Stimulated activated CD8-positive, alpha-beta memory T cell treated with anti-CD3 and anti-CD28 coated beads, Interleukin-7, amount 100 ng/mL, for 1 hour (primary cell): ENCODE measurements around the gene SLAMF7.
"Not testable (repeated sequence)": the region's sequence is repeated elsewhere in the genome, so short reads cannot be mapped to it uniquely, and the experiment has no call there.

Experiments used
- DNase-seq, 2 donors: peaks; one replicate each; pipeline ENCODE4 v3.0.0-alpha.2; 2020; ENCODE audit warnings: low read depth in 2 of 2

SLAMF7 gene

GRCh38 chr1:160774886-160775719 lies 36.1 kb downstream of the SLAMF7 start:
- no peak for DNase-seq

- DNase-seq = no peak
Observed at GRCh38 chr1:160776178-160776577, 37.1 kb downstream of the SLAMF7 start.

DNA sequence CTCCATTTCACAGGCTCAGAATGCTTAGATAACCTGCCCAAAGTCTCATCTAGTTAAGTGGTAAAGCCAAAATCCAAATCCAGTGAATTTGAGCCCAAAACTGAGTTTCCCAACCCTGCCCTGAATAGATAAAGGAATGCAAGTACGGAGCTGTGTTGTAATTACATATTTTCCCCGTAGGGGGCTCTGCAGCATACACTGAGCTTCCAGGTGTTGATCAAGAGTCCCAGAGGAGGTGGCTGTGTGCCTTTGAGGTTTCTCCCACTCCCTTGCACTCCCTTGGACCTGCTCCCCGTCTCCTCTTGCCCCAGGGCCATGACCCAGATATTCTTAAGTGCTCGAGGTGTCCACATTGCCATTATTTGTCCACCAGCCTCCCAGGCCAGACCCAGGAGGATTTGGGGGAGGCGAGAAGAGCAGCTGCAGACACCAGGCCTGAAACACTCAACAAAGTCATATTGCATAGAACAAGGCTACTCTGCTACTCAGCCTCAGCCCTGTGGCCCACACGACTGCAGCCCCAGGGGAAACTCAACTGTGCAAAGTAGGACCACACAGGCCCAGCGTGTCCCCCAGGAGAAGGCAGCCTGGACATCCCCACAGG lies 38.5 kb downstream of the SLAMF7 start:
- no peak for DNase-seq

DNA sequence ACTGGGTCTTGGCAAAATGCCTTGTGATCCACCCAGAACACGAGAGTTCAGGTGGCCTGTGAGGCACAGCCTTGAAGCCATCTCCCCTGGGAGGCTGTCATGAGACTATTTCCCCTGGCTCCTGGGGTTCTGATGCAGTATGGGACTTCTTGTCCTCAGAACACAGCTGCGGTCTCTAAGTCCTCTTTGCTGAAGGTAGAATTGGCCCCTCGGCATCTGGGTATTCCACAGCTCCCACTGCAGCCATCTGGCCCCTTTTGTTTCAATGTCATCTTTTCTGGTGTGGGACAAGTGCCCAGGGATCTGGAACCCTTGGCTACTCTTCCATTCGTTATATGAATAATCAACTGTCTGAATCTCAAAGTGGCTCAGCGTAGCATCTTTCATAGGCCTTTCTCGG lies 39.9 kb downstream of the SLAMF7 start:
- DNase-seq = no peak

DNA sequence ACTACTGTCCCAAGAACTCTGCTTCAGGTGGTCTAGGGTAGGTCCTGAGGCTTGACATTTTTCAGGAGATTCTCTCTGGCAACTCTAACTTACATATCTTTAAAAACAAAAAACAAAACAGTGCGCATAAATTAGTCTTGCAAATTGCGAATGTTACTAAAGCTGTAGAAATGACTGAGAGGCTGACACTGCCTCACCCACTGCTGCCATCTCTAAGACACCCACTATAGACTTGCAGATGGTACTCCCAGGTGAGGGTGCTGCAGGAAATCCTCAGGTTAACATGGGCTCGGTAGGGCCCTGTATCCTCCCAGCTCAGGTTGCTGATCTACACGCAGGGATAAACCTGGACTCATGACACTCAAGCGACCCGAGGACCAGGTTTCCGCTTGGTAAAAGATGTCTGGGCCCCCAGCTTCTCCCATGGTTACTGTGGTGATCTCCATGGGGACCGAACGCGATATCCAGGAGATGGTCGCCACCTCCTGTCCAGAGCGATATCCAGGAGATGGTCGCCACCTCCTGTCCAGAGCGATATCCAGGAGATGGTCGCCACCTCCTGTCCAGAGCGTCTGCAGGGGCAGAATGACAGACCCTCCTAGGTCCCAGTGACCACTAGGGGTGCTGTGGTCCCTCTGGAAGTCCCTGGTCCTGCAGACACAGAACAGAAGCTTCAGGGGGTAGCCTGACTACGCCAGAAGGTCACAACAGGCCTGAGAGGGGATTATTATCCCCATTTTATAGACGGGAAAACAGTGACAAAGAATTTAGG lies 40.8 kb downstream of the SLAMF7 start:
- peak in 1 of 2 donors; percentile 22 for DNase-seq

GRCh38 chr1:160780398-160780755 lies 41.3 kb downstream of the SLAMF7 start:
- no peak for DNase-seq

DNA sequence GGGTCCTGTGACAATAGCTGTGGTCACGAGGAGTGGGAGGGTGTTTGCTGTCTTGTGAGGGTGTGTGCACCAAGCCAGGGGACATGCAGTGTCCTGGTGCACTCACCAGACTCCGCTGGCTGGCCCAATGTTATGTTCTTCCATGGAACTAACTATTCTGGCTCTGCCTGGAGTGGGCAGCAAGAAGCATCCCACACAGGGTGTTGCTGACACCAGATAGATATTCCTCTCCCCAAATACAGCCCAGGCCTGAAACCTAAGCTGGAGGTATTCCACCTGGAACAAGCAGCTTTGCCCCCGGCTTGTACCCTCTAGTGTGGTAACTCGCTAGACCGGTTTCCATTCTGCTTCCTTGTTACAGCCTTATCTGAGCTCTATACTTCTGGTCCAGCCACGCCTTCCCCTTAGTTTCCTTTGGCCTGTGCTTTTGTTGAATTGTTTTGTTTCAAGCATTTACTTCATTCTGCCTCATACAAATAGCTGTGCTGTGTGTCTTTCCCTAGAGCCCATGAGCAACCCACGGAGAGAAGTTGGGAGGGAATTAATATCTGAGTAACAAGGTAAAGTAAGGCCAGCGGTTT lies 42.2 kb downstream of the SLAMF7 start:
- DNase-seq = no peak

DNA sequence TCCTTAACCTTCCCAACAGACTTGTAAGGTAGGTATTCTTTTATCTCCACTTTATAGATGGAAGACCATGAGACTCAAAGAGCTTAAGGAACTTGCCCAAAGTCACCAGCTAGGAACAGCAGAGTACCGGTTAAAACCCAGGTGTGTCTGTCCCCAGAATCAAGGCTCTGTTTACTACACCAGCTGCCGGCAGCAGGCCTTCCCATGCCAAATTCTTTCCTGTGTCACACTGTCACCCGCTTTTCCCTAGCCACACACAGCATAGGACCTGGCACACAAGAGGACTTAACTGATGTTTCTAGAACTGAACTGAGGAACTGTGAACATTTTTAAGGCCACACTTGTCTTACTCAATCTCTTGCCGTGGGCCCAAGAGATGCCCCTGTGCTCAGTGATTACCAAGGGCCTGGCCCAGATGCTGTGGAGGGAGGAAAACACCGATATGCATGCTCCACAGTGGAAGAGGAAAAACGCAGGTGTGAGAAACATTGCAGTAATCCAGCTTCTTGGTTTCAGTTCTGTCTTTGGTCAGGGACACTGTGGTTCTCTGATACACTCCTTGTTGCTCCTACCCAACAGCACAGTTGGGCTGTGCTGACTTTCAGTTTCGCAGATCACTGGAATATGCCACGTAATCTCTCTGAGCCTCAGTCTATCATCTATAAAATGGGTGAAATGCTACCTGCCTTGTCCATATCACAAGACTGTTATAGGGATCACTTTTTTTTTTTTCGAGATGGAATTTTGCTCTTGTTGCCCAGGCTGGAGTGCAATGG lies 43.1 kb downstream of the SLAMF7 start:
- DNase-seq = no peak

- not testable (repeated sequence) for DNase-seq
Observed at GRCh38 chr1:160782988-160783765, 44.1 kb downstream of the SLAMF7 start.

DNA sequence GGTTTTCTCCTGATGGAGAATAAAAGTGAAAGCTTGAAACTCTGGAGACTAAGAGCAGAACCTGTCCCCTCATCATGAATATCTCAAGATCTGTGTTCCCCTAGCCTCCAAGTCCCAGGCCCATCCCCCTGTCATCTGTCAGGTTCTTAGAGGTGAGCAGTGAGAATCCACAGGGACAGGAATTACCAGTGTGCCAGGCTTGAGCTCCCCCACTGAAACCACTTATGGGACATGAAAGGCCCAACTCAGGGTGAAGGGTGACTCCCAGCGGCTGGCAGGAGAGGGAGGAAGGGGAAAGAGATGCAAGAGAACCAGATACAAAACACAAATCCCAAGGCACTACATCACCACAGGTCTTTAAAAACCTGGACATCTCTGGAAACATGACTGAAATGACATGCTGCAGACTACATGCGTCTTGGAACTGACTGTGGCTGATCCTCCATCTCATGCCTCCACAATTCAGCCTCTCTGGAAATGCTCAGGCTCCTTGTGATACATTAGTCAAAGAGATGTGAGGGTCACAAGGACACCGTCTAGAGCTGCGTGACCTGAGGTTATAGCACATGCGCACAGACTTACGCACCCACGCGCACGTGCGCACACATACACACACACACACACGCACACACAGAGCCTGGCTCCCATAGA lies 50.1 kb downstream of the SLAMF7 start:
- no peak for DNase-seq

- DNase-seq = no peak
Observed at GRCh38 chr1:160789702-160790611, 50.9 kb downstream of the SLAMF7 start.

- no peak for DNase-seq
Observed at GRCh38 chr1:160794376-160794775, 55.3 kb downstream of the SLAMF7 start.

DNA sequence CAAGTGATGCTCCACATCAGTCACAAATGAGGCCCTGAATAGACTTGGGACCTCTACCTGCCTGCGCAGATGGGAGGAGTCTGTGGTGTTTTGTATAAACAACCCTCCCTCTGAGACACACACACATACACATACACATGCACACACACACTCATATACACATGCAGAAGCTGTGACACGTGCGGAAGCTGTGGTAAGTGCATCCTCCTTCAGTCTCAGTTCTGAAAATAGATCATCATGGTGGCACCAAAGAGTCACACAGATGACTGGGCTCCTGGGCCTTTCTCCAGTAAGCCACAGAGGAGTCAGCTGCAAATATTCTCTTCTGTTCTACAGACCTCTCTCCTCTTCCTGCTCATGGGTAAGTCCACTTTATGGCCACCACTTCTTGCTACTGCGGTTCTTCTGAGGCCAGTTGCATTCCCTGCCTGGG lies 56.9 kb downstream of the SLAMF7 start, which contains the start of gene LY9:
Gene LY9 (plus strand): TSS at position 224 of the 433 bp plus-strand sequence. CDS start 14 bp downstream, at position 238.
- peak; percentile 46 to 53 for DNase-seq

DNA sequence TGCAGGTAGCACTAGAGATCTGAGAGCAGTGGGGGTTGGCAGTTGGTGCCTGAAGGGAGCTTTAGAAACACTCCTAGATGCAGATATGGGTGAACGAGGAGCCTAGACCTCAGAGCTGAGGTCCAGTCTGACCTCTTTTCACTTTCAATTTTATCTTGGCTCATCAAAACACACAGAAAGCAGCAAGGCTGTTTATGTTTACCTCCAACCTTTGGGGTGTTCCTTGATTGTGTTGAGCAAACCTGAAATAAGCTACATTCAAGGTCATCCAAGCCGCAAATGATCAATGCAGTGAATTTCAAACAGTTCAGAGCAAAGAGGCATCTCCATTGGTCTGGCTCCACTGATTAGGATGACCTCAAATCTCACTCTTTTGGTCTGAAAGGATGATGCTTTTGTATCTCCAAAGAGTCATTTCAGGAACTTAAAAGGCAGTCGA lies 58.2 kb downstream of the SLAMF7 start:
- no peak for DNase-seq

GRCh38 chr1:160797861-160798273 lies 58.8 kb downstream of the SLAMF7 start:
- peak; percentile 21 to 30 for DNase-seq

DNA sequence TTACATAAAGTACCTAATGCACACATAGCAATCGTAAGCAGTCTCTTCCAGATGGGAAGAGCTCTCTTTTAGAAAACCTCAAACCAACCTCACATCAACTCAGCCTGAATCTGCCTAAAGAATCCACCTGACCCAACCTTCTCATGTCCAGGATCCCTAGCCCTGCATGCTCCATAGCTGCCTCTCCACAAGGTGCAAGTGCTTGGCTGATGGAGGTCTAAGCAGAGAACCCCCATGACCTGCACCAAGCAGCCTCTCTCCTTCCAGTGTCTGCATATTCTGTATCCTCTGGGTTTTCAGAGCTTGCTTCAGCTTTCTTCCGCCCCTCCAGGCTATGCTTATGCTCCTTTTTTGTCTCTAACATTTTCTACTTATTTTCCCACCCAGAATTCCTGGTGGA lies 59.4 kb downstream of the SLAMF7 start:
- DNase-seq = no peak

GRCh38 chr1:160799641-160800040 lies 60.6 kb downstream of the SLAMF7 start:
- no peak for DNase-seq

GRCh38 chr1:160800142-160800541 lies 61.1 kb downstream of the SLAMF7 start:
- no peak for DNase-seq
